GM23248 (cell line): Measurements from ENCODE around the gene CD164L2. TPM values are rescaled to one million over a fixed set of nuclear protein-coding genes. Genes with fewer than 3 reads are reported as not detected.

Experiments used
- DNase-seq: peaks from one replicate; pipeline ENCODE4 v3.0.0-alpha.2; 2015
- H2AFZ ChIP-seq: fragments of 200-600 bp; sonication (generic); 2 replicates; pipeline ENCODE4 v1.6.1; 2016; ENCODE audit warnings: antibody characterized with exemption
- H3F3A ChIP-seq: fragments of 200-600 bp; sonication (generic); 2 replicates; pipeline ENCODE4 v1.6.1; 2016; ENCODE audit warnings: mild to moderate bottlenecking, antibody characterized with exemption, mixed run types; ENCODE audit not compliant: insufficient read depth
- H3K27ac ChIP-seq: fragments of 200-600 bp; sonication (generic); 2 replicates; pipeline ENCODE4 v1.5.1; 2016; ENCODE audit warnings: mild to moderate bottlenecking
- H3K27me3 ChIP-seq: fragments of 200-600 bp; sonication (generic); replicated peaks from 2 replicates; pipeline ENCODE4 v1.6.1; 2016; ENCODE audit warnings: mild to moderate bottlenecking; ENCODE audit not compliant: insufficient read depth
- H3K36me3 ChIP-seq: fragments of 200-600 bp; sonication (generic); 2 replicates; pipeline ENCODE4 v1.6.1; 2016; ENCODE audit warnings: low read depth, mild to moderate bottlenecking
- H3K4me1 ChIP-seq: fragments of 200-600 bp; sonication (generic); 2 replicates; pipeline ENCODE4 v1.6.1; 2016; ENCODE audit warnings: mild to moderate bottlenecking; ENCODE audit not compliant: insufficient read depth
- H3K4me2 ChIP-seq: fragments of 200-600 bp; sonication (generic); one replicate; pipeline ENCODE4 v1.6.1; 2016; ENCODE audit warnings: mild to moderate bottlenecking; ENCODE audit not compliant: unreplicated experiment
- H3K4me3 ChIP-seq: fragments of 200-600 bp; sonication (generic); 2 replicates; pipeline ENCODE4 v1.5.1; 2016; ENCODE audit warnings: mild to moderate bottlenecking
- H3K79me2 ChIP-seq: fragments of 200-600 bp; sonication (generic); 2 replicates; pipeline ENCODE4 v1.6.1; 2016; ENCODE audit warnings: mild to moderate bottlenecking; ENCODE audit not compliant: insufficient read depth
- H3K9ac ChIP-seq: fragments of 200-600 bp; sonication (generic); 2 replicates; pipeline ENCODE4 v1.6.1; 2016; ENCODE audit warnings: mild to moderate bottlenecking
- H3K9me2 ChIP-seq: fragments of 200-600 bp; sonication (generic); 2 replicates; pipeline ENCODE4 v1.6.1; 2016; ENCODE audit warnings: mixed run types, mild to moderate bottlenecking, moderate library complexity; ENCODE audit not compliant: insufficient read depth
- H3K9me3 ChIP-seq: fragments of 200-600 bp; sonication (generic); one replicate; pipeline ENCODE4 v1.6.1; 2017; ENCODE audit warnings: low read depth
- H4K20me1 ChIP-seq: fragments of 200-600 bp; sonication (generic); 2 replicates; pipeline ENCODE4 v1.6.0; 2016; ENCODE audit not compliant: insufficient read depth
- EZH2 ChIP-seq: fragments of 200-600 bp; sonication (generic); IDR thresholded peaks from 2 replicates; pipeline ENCODE4 v1.6.1; 2018; ENCODE audit warnings: antibody characterized with exemption, mild to moderate bottlenecking; ENCODE audit not compliant: insufficient read depth, poor library complexity, severe bottlenecking
- EZH2phosphoT487 ChIP-seq: fragments of 200-600 bp; sonication (generic); IDR thresholded peaks from 2 replicates; pipeline ENCODE4 v1.6.1; 2018; ENCODE audit warnings: antibody characterized with exemption, moderate library complexity, mild to moderate bottlenecking, low read depth; ENCODE audit not compliant: insufficient read depth
- WGBS, 2 experiments: methylation state at CpG; one replicate each; pipeline ENCODE4 v1.1.6; 2015 to 2017; ENCODE audit warnings: low lambda C conversion rate in 2 of 2, low coverage in 1 of 2; ENCODE audit errors: missing lambda C conversion rate in 2 of 2; 5-methylcytosine and 5-hydroxymethylcytosine counted together
- in situ Hi-C: fragments of 300-500 bp; cut with MboI; formaldehyde crosslinking; loops from 2 replicates; pipeline ENCODE4 v1.15.0; 2020
- polyA plus RNA-seq: library from polyadenylated mRNA; unstranded; fragments of >200 nt; fragmentation: Nextera tagmentation; extraction: Ambion mirVana; gene quantifications from 2 replicates; pipeline ENCODE4 v1.2.1, GENCODE V29; 2016
- total RNA-seq: library from RNA; depleted of rRNA; stranded (reverse); fragments of >200 nt; shearing (Covaris generic); gene quantifications from 2 replicates; pipeline ENCODE4 v1.2.3, GENCODE V29; 2014

CD164L2 gene
- total and polyA plus RNA-seq, 2 experiments from 2014 or later, result not detected

DNA sequence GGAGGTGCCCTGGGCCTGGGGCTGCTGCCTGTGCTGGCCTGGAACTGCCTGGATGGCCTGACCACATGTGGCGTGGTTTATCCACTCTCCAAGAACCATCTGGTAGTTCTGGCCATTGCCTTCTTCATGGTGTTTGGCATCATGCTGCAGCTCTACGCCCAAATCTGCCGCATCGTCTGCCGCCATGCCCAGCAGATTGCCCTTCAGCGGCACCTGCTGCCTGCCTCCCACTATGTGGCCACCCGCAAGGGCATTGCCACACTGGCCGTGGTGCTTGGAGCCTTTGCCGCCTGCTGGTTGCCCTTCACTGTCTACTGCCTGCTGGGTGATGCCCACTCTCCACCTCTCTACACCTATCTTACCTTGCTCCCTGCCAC lies 11.1 kb upstream of the CD164L2 start:
- no peak overlapping the region for H3K27ac ChIP-seq
- no peaks in the 10 kb centered on the region for H3K36me3 ChIP-seq
- in situ Hi-C loops, result loop anchor here (5.0 kb wide), 2 partner anchors 92 to 292 kb away; no protein-coding TSS in a partner anchor
- no peak for DNase-seq
- H3K27me3 ChIP-seq, result no peaks in the 10 kb centered on the region
- no peak overlapping the region for H3K4me2 ChIP-seq
- WGBS, 2 experiments, result 98 to 100% methylated on average over 9 of the region's 9 CpGs
- no peaks in the 10 kb centered on the region for H3K9me2 ChIP-seq
- no peaks in the 10 kb centered on the region for H3K9me3 ChIP-seq
- peaks cover 6% of the 10 kb centered on the region; the same call in 1 of the 2 replicates for H3F3A ChIP-seq
- H3K4me1 ChIP-seq, result peaks cover 12% of the 10 kb centered on the region
- no peak overlapping the region for H3K9ac ChIP-seq
- H3K4me3 ChIP-seq, result no peak overlapping the region
- H4K20me1 ChIP-seq, result no peaks in the 10 kb centered on the region
- H3K79me2 ChIP-seq, result no peaks in the 10 kb centered on the region
- H2AFZ ChIP-seq, result no peak overlapping the region
- TF ChIP-seq EZH2 (no peak), EZH2phosphoT487 (no peak)

DNA sequence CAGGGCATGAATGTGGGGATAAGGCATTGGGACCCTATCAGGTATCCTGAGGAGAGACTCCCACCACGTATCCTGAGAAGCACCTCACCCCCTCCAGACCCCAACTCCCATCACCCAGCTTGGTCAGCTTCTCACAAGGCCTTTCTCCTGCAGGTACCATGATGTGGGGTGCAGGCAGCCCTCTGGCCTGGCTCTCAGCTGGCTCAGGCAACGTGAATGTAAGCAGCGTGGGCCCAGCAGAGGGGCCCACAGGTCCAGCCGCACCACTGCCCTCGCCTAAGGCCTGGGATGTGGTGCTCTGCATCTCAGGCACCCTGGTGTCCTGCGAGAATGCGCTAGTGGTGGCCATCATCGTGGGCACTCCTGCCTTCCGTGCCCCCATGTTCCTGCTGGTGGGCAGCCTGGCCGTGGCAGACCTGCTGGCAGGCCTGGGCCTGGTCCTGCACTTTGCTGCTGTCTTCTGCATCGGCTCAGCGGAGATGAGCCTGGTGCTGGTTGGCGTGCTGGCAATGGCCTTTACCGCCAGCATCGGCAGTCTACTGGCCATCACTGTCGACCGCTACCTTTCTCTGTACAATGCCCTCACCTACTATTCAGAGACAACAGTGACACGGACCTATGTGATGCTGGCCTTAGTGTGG lies 10.6 kb upstream of the CD164L2 start:
- TF ChIP-seq EZH2phosphoT487 (no peak), EZH2 (no peak)
- no peaks in the 10 kb centered on the region for H3K79me2 ChIP-seq
- H4K20me1 ChIP-seq, result no peaks in the 10 kb centered on the region
- H3K4me3 ChIP-seq, result no peak overlapping the region
- no peak overlapping the region for H3K9ac ChIP-seq
- in situ Hi-C loops, result loop anchor here (5.0 kb wide), 2 partner anchors 91 to 291 kb away; no protein-coding TSS in a partner anchor
- H3K4me1 ChIP-seq, result peaks cover 12% of the 10 kb centered on the region
- no peaks in the 10 kb centered on the region for H3K27me3 ChIP-seq
- H3K9me2 ChIP-seq, result no peaks in the 10 kb centered on the region
- H3K4me2 ChIP-seq, result no peak overlapping the region
- 93 to 96% methylated on average over 18 of the region's 18 CpGs for WGBS, 2 experiments
- no peak overlapping the region for H3K27ac ChIP-seq
- H3K9me3 ChIP-seq, result no peaks in the 10 kb centered on the region
- no peak for DNase-seq
- no peak overlapping the region for H2AFZ ChIP-seq
- no peaks in the 10 kb centered on the region for H3K36me3 ChIP-seq
- peaks cover 6% of the 10 kb centered on the region; the same call in 1 of the 2 replicates for H3F3A ChIP-seq

DNA sequence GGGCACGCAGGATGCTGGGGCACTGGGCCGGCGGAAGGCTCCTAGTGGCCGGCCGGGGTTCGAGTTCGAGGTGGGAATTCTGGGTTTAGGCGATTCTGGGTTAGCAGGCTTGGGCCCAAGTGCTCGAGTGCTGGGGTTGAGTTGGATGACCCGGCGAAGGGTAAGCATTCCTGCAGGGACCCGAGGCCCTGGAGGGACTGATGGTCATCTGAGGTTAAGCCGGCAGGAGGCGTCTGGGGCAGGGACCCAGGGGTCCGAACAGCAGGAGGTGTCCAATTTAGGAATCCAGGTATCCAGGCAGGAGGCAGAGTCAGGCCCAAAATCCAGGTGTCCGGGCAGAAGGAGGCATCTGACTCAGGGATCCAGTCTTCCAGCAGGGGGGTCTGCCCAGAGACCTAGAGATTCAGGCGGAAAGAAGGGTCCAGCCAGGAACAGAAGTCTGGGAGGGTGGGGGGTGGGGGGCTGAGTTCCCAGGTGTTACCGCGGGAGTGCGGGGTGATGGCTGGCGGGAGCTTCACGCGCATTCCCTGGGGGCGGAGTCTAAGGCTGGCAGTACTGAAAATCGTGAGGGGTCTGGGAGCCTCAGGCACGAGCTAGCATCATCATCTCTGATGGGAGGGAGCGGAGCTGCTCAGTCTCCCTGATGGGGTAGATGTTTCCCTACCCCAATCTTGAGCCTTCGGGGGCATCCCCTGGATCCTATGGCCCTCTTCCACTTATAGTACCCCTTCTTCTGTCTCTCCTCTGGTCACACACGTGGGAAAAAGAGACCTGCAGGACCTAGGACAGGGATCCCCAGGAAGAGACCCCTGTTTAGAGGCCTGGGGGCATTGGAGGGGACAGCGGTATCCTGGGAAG lies 9.9 kb upstream of the CD164L2 start:
- Histone ChIP-seq H3K9me3 (no peaks in the 10 kb centered on the region), H3K36me3 (no peaks in the 10 kb centered on the region), H4K20me1 (no peaks in the 10 kb centered on the region), H3K9me2 (no peaks in the 10 kb centered on the region), H3K27ac (no peak overlapping the region), H3K4me1 (peaks cover 12% of the 10 kb centered on the region), H3K79me2 (no peaks in the 10 kb centered on the region), H3K27me3 (no peaks in the 10 kb centered on the region), H3K9ac (peak overlapping the region; percentile 84), H3K4me3 (peak overlapping the region; percentile 90), H3F3A (peaks cover 6% of the 10 kb centered on the region; the same call in 1 of the 2 replicates), H3K4me2 (peak overlapping the region; percentile 79), H2AFZ (peak overlapping the region; percentile 78)
- in situ Hi-C loops, result loop anchor here (5.0 kb wide), 2 partner anchors 91 to 291 kb away; no protein-coding TSS in a partner anchor
- WGBS, 2 experiments, result 31 to 32% methylated on average over 26 to 30 of the region's 30 CpGs
- TF ChIP-seq EZH2 (no peak), EZH2phosphoT487 (no peak)
- no peak for DNase-seq

DNA sequence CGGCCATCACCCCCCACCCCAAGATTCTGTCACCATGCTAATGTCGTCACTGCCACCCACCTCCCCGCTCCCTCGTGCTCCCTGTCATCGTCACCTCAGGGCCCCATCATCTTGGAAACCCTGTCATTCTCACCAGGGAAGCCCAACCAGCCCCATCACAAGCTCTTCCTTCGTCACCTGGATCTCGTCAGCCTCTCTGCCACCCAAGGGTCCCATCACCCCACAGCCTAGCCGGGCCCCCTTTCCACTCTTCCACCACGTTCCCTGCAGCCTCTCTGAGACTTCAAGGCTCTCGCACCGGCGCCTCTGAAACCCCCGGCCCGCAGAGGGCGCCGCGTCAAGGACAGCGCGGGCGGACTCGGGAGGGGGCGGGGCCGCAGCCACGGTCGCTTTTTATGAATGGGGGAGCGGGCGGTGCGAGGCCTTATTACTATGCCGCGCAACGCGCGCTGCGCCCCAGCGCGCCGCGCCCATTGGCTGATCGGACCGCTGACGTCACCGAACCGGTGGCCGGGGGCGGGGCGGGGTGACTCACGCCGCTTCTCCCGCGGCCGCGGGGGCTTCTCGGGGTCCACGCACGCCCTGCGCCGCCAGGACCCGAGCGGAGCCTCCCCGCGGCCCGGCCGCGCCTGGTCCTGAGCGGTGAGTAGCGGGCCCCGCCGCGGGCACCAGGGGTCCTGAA lies 9.1 kb upstream of the CD164L2 start, which contains the start of gene GPR3:
GPR3 (plus strand) TSS at position 527 of the 682 bp plus-strand sequence. CDS start 1,177 bp downstream, outside the sequence.
- peak within 1 kb of the TSS; percentile 84 for H3K9ac ChIP-seq
- in situ Hi-C loops, result loop anchor here (5.0 kb wide), 2 partner anchors 90 to 290 kb away; no protein-coding TSS in a partner anchor

More for the DNA sequence above, 9.1 kb upstream of the CD164L2 start, which contains the start of gene GPR3:
- Histone ChIP-seq H3K4me2 (peak within 1 kb of the TSS; percentile 79), H3K4me3 (peak within 1 kb of the TSS; percentile 90), H3K36me3 (no peaks in the 10 kb centered on the region), H3K27ac (no peak within 1 kb of the TSS), H3K27me3 (no peaks in the 10 kb centered on the region), H4K20me1 (no peaks in the 10 kb centered on the region), H3F3A (peaks cover 6% of the 10 kb centered on the region; the same call in 1 of the 2 replicates), H2AFZ (peak within 1 kb of the TSS; percentile 81), H3K79me2 (no peaks in the 10 kb centered on the region), H3K9me2 (no peaks in the 10 kb centered on the region), H3K9me3 (no peaks in the 10 kb centered on the region), H3K4me1 (peaks cover 12% of the 10 kb centered on the region)
- TF ChIP-seq EZH2, result no peak
- TF ChIP-seq EZH2phosphoT487, result no peak
- WGBS, 2 experiments, result 1% methylated on average over 63 of the region's 69 CpGs
- peak; percentile 97 for DNase-seq
